CD4-positive, alpha-beta T cell treated with Interleukin-10 for 1 hour (primary cell): ENCODE measurements around the gene MCRIP1.

Source experiments
- DNase-seq: peaks from one replicate; pipeline ENCODE4 v3.0.0-alpha.2; 2020

MCRIP1 gene

GRCh38 chr17:81802856-81803643, 30.0 kb downstream of the MCRIP1 start:
- DNase-seq = no peak

- DNase-seq = no peak
Observed at GRCh38 chr17:81802048-81802758, 30.9 kb downstream of the MCRIP1 start.

DNA sequence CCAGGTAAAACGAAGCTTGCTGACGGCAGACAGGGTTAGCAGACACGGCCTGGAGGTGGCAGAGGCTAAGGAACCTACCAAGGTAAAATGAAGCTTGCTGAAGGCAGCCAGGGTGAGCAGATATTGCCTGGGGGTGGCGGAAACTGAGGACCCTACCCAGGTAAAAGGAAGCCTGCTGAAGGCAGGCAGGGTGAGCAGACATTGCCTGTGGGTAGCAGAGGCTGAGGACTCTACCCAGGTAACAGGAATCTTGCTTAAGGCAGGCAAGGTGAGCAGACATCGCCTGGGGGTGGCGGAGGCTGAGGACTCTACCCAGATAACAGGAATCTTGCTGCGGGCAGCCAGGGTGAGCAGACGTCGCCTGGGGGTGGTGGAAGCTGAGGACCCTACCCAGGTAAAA, 31.8 kb downstream of the MCRIP1 start:
- DNase-seq = no peak

DNA sequence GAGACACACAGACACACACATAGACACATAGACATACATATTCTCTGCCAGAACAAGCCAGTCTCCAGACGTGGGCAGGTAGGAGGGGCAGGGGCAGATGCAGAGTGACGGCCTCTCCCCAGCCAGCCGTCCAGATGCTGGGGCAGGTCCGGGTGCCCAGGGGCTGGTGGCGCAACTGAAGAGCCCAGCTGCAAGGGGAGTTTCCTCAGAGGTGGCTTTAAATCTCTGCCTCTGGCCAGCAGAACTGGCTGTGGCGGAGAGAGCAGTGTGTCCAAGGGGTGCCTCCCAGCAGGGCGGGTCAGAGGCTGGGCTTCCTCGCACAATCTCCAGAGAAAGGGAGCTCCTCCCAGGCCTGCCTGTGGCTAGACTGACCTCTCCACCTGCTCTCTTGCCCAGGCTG, 38.6 kb downstream of the MCRIP1 start:
- DNase-seq = no peak

- no peak for DNase-seq
Observed at GRCh38 chr17:81794074-81794476, 39.0 kb downstream of the MCRIP1 start.

DNA sequence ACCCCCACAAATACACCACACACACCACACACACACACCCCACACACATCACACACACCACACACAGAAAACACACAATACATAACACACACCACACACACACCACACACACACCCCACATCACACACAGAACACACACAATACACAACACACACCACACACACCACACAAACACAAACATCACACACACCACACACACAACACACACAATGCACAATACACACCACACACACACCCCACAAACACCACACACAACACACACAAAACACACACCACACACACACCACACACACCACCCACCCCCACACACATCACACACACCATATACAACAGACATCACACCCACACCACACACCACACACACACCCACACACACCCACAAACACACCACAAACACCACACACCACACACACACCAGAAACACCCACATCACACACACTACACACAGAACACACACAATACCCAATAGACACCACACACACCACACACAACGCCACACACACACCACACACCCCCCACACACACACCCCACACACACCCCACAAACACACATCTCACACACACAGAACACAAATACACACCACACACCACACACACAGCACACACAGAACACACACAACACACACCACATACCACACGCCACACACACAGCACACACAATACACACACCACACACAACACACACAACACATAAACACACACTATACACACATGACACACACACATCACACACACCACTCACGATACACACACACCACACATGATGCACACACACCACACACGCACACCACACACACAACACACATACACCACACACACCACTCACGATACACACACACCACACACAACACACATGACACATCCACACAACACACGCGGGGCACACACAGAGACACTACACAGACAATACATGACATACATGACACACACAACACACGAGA, 40.1 kb downstream of the MCRIP1 start:
- DNase-seq = no peak
